Stomach (tissue), 4 donors: ENCODE data around the gene KIF13A.

Source experiments
- EP300 ChIP-seq: sonication (generic); formaldehyde crosslinking; IDR thresholded peaks from one replicate; pipeline ENCODE4 v1.6.1; 2017; ENCODE audit warnings: antibody characterized with exemption
- POLR2A ChIP-seq, 4 donors: fragments of 450-650 bp; IDR thresholded peaks; one replicate each; pipeline ENCODE4 v1.6.1; 2016; ENCODE audit warnings: antibody characterized with exemption in 4 of 4, control low read depth in 2 of 4, mild to moderate bottlenecking in 1 of 4, moderate library complexity in 1 of 4
- POLR2AphosphoS5 ChIP-seq, 3 donors: sonication (generic); formaldehyde crosslinking; IDR thresholded peaks; one replicate each; pipeline ENCODE4 v1.6.1; 2016; ENCODE audit warnings: antibody characterized with exemption in 3 of 3
- TF ChIP-seq, protein P1 (sequence below), 7 experiments: fragments of 450-650 bp in 4 of 7; fragments of 200-600 bp in 3 of 7; sonication (generic) in 3 of 7; IDR thresholded peaks; one replicate each; pipeline ENCODE4 v1.5.1; 2016 to 2019; ENCODE audit warnings: antibody characterized with exemption in 7 of 7, control low read depth in 2 of 7, mild to moderate bottlenecking in 1 of 7

DNA sequence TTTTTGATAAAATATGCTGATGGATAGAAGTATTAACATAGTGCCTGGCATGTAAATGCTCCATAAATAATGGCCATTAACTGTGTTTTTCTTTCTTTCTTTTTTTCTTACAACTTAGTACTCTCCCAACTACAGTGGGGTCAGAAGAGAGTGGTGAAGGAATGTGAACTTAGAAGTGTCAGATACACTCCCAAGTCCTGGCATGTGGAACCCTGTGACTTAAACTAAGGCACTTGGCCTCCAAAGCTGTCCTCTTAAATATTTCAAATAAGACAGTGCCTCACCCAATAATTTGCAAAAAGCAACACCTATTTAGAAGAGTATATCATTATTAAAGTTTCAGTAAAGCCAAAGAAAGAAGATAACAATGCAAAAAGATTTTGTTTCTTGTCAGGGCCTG is 151.7 kb downstream of the KIF13A start:
- TF ChIP-seq EP300 (no peak), POLR2AphosphoS5 (IDR thresholded peaks at IDR 0.05) (no peak), POLR2A (IDR thresholded peaks at IDR 0.05) (no peak)
- TF ChIP-seq, protein P1, sequence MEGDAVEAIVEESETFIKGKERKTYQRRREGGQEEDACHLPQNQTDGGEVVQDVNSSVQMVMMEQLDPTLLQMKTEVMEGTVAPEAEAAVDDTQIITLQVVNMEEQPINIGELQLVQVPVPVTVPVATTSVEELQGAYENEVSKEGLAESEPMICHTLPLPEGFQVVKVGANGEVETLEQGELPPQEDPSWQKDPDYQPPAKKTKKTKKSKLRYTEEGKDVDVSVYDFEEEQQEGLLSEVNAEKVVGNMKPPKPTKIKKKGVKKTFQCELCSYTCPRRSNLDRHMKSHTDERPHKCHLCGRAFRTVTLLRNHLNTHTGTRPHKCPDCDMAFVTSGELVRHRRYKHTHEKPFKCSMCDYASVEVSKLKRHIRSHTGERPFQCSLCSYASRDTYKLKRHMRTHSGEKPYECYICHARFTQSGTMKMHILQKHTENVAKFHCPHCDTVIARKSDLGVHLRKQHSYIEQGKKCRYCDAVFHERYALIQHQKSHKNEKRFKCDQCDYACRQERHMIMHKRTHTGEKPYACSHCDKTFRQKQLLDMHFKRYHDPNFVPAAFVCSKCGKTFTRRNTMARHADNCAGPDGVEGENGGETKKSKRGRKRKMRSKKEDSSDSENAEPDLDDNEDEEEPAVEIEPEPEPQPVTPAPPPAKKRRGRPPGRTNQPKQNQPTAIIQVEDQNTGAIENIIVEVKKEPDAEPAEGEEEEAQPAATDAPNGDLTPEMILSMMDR (IDR thresholded peaks at IDR 0.05): no peak
